HepG2 (cell line): ENCODE measurements around the gene ADRM1. TPM values are rescaled to one million over a fixed set of nuclear protein-coding genes. Genes with fewer than 3 reads are reported as not detected.
A peak's percentile ranks its signal among the peaks of the same experiment; 100 is the strongest.

Experiments used
- ATRX ChIP-seq: sonication (generic); formaldehyde crosslinking; IDR thresholded peaks from 2 replicates; pipeline ENCODE4 v1.4.0; 2020; ENCODE audit warnings: missing genetic modification reagents, borderline replicate concordance
- BHLHE40 ChIP-seq: IDR thresholded peaks from 2 replicates; pipeline ENCODE4 v1.6.1; 2011; ENCODE audit warnings: low read length, improper control_type of control experiment
- CEBPB ChIP-seq: IDR thresholded peaks from 2 replicates; pipeline ENCODE4 v1.6.1; 2011; ENCODE audit warnings: low read depth, low read length, improper control_type of control experiment, borderline replicate concordance
- FLYWCH1 ChIP-seq: sonication (generic); formaldehyde crosslinking; IDR thresholded peaks from 2 replicates; pipeline ENCODE4 v1.8.1; 2023; ENCODE audit warnings: mild to moderate bottlenecking, missing genetic modification reagents
- GPN1 ChIP-seq: sonication (generic); formaldehyde crosslinking; IDR thresholded peaks from 2 replicates; pipeline ENCODE4 v1.5.1; 2020; ENCODE audit warnings: missing genetic modification reagents, borderline replicate concordance
- MATR3 ChIP-seq: sonication (generic); formaldehyde crosslinking; IDR thresholded peaks from 2 replicates; pipeline ENCODE4 v1.4.0; 2020; ENCODE audit warnings: missing genetic modification reagents
- NFIB ChIP-seq: sonication (generic); formaldehyde crosslinking; IDR thresholded peaks from 2 replicates; pipeline ENCODE4 v1.9.0; 2021; ENCODE audit warnings: missing genetic modification reagents, mild to moderate bottlenecking, borderline replicate concordance
- NPAS2 ChIP-seq: sonication (generic); formaldehyde crosslinking; IDR thresholded peaks from 2 replicates; pipeline ENCODE4 v1.8.0; 2022; ENCODE audit warnings: mild to moderate bottlenecking, missing genetic modification reagents, borderline replicate concordance
- RCOR2 ChIP-seq: IDR thresholded peaks from 2 replicates; pipeline ENCODE4 v1.6.1; 2016; ENCODE audit warnings: missing biosample characterization, missing genetic modification reagents
- SALL1 ChIP-seq: sonication (generic); formaldehyde crosslinking; IDR thresholded peaks from 2 replicates; pipeline ENCODE4 v1.8.0; 2022; ENCODE audit warnings: mild to moderate bottlenecking, missing genetic modification reagents
- SAP130 ChIP-seq: IDR thresholded peaks from 2 replicates; pipeline ENCODE4 v1.6.1; 2016; ENCODE audit warnings: low read depth
- SRF ChIP-seq: IDR thresholded peaks from 2 replicates; pipeline ENCODE4 v1.6.1; 2011; ENCODE audit warnings: mild to moderate bottlenecking, low read depth, low read length, moderate library complexity
- TBX2 ChIP-seq: sonication (generic); formaldehyde crosslinking; IDR thresholded peaks from 2 replicates; pipeline ENCODE4 v1.5.0; 2020; ENCODE audit warnings: missing genetic modification reagents, mild to moderate bottlenecking, borderline replicate concordance
- ZNF335 ChIP-seq: sonication (generic); formaldehyde crosslinking; IDR thresholded peaks from 2 replicates; pipeline ENCODE4 v1.4.0; 2020; ENCODE audit warnings: missing genetic modification reagents
- ZNF337 ChIP-seq: sonication (generic); formaldehyde crosslinking; IDR thresholded peaks from 2 replicates; pipeline ENCODE4 v1.5.1; 2020; ENCODE audit warnings: missing genetic modification reagents, low read depth, mild to moderate bottlenecking, borderline replicate concordance
- ZNF468 ChIP-seq: sonication (generic); formaldehyde crosslinking; IDR thresholded peaks from 2 replicates; pipeline ENCODE4 v1.8.0; 2022; ENCODE audit warnings: mild to moderate bottlenecking, moderate library complexity, missing genetic modification reagents
- ZNF557 ChIP-seq: sonication (generic); formaldehyde crosslinking; IDR thresholded peaks from 2 replicates; pipeline ENCODE4 v1.4.0; 2020; ENCODE audit warnings: missing genetic modification reagents
- ZNF567 ChIP-seq: sonication (generic); formaldehyde crosslinking; IDR thresholded peaks from 2 replicates; pipeline ENCODE4 v1.8.1; 2023; ENCODE audit warnings: mild to moderate bottlenecking, missing genetic modification reagents, borderline replicate concordance
- ZNF589 ChIP-seq: sonication (generic); formaldehyde crosslinking; conservative IDR thresholded peaks from 2 replicates; pipeline ENCODE4 v1.8.0; 2022; ENCODE audit warnings: mild to moderate bottlenecking, moderate library complexity, missing genetic modification reagents
- ZNF660 ChIP-seq: sonication (generic); formaldehyde crosslinking; IDR thresholded peaks from 2 replicates; pipeline ENCODE4 v1.5.1; 2020; ENCODE audit warnings: mild to moderate bottlenecking, low read depth, missing genetic modification reagents, borderline replicate concordance
- polyA plus RNA-seq, 8 experiments: library from polyadenylated mRNA; depleted of rRNA in 3 of 8; stranded (reverse) in 7 of 8; unstranded in 1 of 8; fragments of >200 nt; fragmentation: Illumina TruSeq in 4 of 8; extraction: Trizol in 4 of 8; gene quantifications; 2 replicates each; pipeline versions ENCODE4 v1.2.1 to v1.2.3, GENCODE V29; 2011 to 2016; ENCODE audit warnings: low read depth in 4 of 8, missing spikeins in 1 of 8, mixed read lengths in 1 of 8; ENCODE audit not compliant: insufficient read depth in 1 of 8
- total RNA-seq, 5 experiments: library from RNA; depleted of rRNA; stranded (reverse); fragments of >200 nt; fragmentation: Illumina TruSeq; extraction: Trizol; gene quantifications; 2 replicates each; pipeline ENCODE4 v1.2.3, GENCODE V29; 2016; ENCODE audit warnings: low read depth in 1 of 5
- TF ChIP-seq, protein P1 (sequence below): fragments of 450-650 bp; IDR thresholded peaks from 2 replicates; pipeline ENCODE4 v1.6.1; 2016
- TF ChIP-seq, protein P2 (sequence below): sonication (generic); formaldehyde crosslinking; IDR thresholded peaks from 2 replicates; pipeline ENCODE4 v1.5.0; 2020; ENCODE audit warnings: mild to moderate bottlenecking, missing genetic modification reagents
- TF ChIP-seq, protein P3 (sequence below): sonication (generic); formaldehyde crosslinking; IDR thresholded peaks from 2 replicates; pipeline ENCODE4 v1.4.0; 2020; ENCODE audit warnings: mild to moderate bottlenecking, low read depth, missing genetic modification reagents
- TF ChIP-seq, protein P4 (sequence below): sonication (generic); formaldehyde crosslinking; IDR thresholded peaks from 2 replicates; pipeline ENCODE4 v1.5.0; 2020; ENCODE audit warnings: missing genetic modification reagents
- TF ChIP-seq, protein P5 (sequence below): sonication (generic); formaldehyde crosslinking; IDR thresholded peaks from 2 replicates; pipeline ENCODE4 v1.4.0; 2020; ENCODE audit warnings: missing genetic modification reagents

Gene ADRM1
- total and polyA plus RNA-seq, 2 of the 13 experiments (the other 11 are each of a cell fraction or from before 2014, with no cell fraction given): 92.9 to 154 TPM

DNA sequence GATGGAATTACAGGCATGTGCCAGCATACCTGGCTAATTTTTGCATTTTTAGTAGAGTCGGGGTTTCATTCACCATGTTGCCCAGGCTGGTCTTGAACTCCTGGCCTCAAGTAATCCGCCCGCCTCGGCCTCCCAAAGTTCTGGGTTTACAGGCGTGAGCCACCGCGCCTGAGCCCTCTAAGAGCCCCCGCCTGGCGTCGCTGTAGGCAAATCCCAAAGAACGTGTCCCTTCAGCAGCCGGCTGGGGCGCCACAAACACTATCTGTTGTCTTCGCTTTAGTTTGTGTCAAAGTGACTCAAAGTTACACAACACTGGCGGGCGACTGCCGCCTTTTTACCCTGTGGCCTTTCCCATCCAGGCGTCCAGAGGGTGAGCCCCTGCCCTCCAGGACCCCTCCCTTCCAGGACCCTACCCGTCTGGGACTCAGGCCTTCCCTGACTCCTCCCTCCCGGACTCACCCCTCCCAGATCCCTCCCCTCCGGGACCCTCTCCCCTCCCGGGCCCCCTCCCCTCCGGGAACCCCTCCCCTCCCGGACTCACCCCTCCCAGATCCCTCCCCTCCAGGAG is 940 bp upstream of the ADRM1 start (continued):
- TF ChIP-seq, protein P1, sequence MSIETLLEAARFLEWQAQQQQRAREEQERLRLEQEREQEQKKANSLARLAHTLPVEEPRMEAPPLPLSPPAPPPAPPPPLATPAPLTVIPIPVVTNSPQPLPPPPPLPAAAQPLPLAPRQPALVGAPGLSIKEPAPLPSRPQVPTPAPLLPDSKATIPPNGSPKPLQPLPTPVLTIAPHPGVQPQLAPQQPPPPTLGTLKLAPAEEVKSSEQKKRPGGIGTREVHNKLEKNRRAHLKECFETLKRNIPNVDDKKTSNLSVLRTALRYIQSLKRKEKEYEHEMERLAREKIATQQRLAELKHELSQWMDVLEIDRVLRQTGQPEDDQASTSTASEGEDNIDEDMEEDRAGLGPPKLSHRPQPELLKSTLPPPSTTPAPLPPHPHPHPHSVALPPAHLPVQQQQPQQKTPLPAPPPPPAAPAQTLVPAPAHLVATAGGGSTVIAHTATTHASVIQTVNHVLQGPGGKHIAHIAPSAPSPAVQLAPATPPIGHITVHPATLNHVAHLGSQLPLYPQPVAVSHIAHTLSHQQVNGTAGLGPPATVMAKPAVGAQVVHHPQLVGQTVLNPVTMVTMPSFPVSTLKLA: peak; percentile 55
- TF ChIP-seq, protein P2, sequence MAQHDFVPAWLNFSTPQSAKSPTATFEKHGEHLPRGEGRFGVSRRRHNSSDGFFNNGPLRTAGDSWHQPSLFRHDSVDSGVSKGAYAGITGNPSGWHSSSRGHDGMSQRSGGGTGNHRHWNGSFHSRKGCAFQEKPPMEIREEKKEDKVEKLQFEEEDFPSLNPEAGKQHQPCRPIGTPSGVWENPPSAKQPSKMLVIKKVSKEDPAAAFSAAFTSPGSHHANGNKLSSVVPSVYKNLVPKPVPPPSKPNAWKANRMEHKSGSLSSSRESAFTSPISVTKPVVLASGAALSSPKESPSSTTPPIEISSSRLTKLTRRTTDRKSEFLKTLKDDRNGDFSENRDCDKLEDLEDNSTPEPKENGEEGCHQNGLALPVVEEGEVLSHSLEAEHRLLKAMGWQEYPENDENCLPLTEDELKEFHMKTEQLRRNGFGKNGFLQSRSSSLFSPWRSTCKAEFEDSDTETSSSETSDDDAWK (CRISPR knock-in tag): no peak
- no peak for TF ChIP-seq ZNF337
- TF ChIP-seq, protein P3, sequence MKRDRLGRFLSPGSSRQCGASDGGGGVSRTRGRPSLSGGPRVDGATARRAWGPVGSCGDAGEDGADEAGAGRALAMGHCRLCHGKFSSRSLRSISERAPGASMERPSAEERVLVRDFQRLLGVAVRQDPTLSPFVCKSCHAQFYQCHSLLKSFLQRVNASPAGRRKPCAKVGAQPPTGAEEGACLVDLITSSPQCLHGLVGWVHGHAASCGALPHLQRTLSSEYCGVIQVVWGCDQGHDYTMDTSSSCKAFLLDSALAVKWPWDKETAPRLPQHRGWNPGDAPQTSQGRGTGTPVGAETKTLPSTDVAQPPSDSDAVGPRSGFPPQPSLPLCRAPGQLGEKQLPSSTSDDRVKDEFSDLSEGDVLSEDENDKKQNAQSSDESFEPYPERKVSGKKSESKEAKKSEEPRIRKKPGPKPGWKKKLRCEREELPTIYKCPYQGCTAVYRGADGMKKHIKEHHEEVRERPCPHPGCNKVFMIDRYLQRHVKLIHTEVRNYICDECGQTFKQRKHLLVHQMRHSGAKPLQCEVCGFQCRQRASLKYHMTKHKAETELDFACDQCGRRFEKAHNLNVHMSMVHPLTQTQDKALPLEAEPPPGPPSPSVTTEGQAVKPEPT (CRISPR knock-in tag): peak; percentile 76; the same call in 1 of the 2 replicates
- TF ChIP-seq SAP130 (CRISPR knock-in tag): peak; percentile 95
- TF ChIP-seq ZNF567 (CRISPR knock-in tag): no peak
- peak; percentile 90 for TF ChIP-seq ZNF335 (CRISPR knock-in tag)
- peak; percentile 98 for TF ChIP-seq RCOR2 (CRISPR knock-in tag)
- TF ChIP-seq MATR3: no peak
- TF ChIP-seq ATRX (CRISPR knock-in tag): no peak
- TF ChIP-seq NFIB (CRISPR knock-in tag): no peak
- TF ChIP-seq TBX2 (CRISPR knock-in tag): peak; percentile 88
- TF ChIP-seq ZNF468 (CRISPR knock-in tag): no peak
- TF ChIP-seq, protein P4, sequence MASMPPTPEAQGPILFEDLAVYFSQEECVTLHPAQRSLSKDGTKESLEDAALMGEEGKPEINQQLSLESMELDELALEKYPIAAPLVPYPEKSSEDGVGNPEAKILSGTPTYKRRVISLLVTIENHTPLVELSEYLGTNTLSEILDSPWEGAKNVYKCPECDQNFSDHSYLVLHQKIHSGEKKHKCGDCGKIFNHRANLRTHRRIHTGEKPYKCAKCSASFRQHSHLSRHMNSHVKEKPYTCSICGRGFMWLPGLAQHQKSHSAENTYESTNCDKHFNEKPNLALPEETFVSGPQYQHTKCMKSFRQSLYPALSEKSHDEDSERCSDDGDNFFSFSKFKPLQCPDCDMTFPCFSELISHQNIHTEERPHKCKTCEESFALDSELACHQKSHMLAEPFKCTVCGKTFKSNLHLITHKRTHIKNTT (CRISPR knock-in tag): 0 out of 2 replicates have a peak, but pooled peaks have one; percentile 93
- TF ChIP-seq, protein P5, sequence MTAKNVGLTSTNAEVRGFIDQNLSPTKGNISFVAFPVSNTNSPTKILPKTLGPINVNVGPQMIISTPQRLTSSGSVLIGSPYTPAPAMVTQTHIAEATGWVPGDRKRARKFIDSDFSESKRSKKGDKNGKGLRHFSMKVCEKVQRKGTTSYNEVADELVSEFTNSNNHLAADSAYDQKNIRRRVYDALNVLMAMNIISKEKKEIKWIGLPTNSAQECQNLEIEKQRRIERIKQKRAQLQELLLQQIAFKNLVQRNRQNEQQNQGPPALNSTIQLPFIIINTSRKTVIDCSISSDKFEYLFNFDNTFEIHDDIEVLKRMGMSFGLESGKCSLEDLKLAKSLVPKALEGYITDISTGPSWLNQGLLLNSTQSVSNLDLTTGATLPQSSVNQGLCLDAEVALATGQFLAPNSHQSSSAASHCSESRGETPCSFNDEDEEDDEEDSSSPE (CRISPR knock-in tag): peak; percentile 95
- no peak for TF ChIP-seq NPAS2 (CRISPR knock-in tag)
- TF ChIP-seq FLYWCH1 (CRISPR knock-in tag): no peak
- peak; percentile 95 for TF ChIP-seq SALL1 (CRISPR knock-in tag)
- TF ChIP-seq ZNF589 (CRISPR knock-in tag): no peak; the same call in 1 of the 2 replicates
- no peak for TF ChIP-seq SRF
- TF ChIP-seq GPN1 (CRISPR knock-in tag): no peak
- TF ChIP-seq CEBPB: peak; percentile 99
- peak; percentile 71; the same call in 1 of the 2 replicates for TF ChIP-seq ZNF660 (CRISPR knock-in tag)
- peak; percentile 43 for TF ChIP-seq BHLHE40
- 0 out of 2 replicates have a peak, but pooled peaks have one; percentile 92 for TF ChIP-seq ZNF557
